Measurements from ENCODE around the gene CLDN2.

CLDN2 gene

DNA sequence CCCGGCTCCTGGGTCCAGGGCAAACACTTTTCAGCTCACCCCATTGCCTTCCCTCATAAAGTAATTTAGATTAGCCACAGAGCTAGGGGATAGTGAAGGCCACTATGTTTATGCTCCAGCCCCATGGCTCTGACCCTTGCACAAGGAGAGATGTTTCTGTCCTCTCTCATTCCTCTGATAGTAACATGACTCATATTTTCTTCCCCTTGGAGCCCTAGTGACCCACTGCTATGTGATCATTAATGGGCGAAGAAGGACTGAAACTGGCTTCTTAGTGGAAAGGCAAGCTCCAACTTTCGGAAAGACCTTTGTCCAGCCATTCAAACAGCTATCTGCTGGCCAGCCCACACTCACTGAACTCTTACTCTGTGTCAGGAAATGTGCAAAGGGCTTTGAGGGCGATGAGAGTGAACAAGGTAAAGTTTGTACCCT is 12.3 kb downstream of the CLDN2 start:
- TF ChIP-seq, protein P1, sequence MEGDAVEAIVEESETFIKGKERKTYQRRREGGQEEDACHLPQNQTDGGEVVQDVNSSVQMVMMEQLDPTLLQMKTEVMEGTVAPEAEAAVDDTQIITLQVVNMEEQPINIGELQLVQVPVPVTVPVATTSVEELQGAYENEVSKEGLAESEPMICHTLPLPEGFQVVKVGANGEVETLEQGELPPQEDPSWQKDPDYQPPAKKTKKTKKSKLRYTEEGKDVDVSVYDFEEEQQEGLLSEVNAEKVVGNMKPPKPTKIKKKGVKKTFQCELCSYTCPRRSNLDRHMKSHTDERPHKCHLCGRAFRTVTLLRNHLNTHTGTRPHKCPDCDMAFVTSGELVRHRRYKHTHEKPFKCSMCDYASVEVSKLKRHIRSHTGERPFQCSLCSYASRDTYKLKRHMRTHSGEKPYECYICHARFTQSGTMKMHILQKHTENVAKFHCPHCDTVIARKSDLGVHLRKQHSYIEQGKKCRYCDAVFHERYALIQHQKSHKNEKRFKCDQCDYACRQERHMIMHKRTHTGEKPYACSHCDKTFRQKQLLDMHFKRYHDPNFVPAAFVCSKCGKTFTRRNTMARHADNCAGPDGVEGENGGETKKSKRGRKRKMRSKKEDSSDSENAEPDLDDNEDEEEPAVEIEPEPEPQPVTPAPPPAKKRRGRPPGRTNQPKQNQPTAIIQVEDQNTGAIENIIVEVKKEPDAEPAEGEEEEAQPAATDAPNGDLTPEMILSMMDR (IDR thresholded peaks at IDR 0.05; ENCODE audit: low read length, missing control alignments) = no peak
- peak; percentile 42 for DNase-seq (ENCODE audit: low read depth)
- no peak overlapping the region for H3K4me3 ChIP-seq (replicated peaks; ENCODE audit: low read depth, low read length)

DNA sequence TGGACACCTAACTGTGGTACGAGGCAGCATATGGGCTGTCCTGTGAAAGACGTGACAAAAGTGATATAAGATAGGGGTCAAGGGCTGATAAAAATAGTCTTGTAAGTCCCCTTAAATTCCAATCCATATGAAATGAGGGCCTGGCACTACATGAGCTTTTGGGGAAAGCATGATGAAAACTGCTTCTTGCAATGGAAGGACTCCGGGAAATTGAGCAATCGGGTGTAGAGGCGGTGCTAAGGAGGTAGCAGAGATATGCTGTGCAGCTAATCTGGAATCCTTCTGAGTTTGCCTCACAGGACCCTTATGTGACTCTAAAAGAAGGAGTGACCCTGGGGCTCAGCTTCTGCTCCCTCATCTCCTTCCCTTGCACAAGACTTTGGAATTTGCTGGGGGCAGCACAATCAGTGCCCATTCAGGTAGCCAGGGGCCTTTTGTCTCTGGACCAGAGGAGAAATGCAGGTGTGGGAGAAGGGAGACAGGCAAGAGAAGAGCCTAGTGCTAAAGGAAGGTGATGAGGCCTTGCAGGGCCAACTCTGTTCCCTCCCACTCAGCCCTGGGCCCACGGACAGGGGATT is 12.8 kb downstream of the CLDN2 start:
- no peak overlapping the region for H3K4me3 ChIP-seq (replicated peaks; ENCODE audit: low read depth, low read length)

DNA sequence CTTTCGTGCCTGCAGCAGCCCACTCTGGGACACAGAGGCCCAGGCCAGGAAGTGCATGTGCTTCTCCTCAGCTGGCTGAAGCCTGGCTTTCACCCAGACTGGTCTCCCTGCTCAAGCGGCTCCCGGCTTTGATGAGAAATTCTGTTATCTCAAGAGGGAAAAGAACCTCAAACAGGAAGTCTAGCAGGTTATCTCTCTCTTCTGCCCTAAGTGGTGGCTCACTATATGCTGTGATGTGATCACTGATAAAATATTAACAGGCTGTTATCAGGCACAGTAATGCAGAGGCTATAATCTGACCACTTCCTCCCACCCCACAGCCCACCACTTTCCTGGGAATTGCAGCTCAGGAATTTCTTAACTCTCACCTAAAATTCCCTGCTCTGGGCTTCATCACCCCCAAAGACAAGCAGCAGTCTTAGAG is 13.3 kb downstream of the CLDN2 start:
- peak; percentile 41 for DNase-seq (ENCODE audit: low read depth)
- H3K4me3 ChIP-seq (replicated peaks; ENCODE audit: low read depth, low read length) = no peak overlapping the region
- TF ChIP-seq, protein P1 (IDR thresholded peaks at IDR 0.05; ENCODE audit: low read length, missing control alignments) = no peak

More for the DNA sequence above, 12.8 kb downstream of the CLDN2 start:
- TF ChIP-seq, protein P1 (IDR thresholded peaks at IDR 0.05; ENCODE audit: low read length, missing control alignments) = no peak
- DNase-seq (ENCODE audit: low read depth) = peak; percentile 75

DNA sequence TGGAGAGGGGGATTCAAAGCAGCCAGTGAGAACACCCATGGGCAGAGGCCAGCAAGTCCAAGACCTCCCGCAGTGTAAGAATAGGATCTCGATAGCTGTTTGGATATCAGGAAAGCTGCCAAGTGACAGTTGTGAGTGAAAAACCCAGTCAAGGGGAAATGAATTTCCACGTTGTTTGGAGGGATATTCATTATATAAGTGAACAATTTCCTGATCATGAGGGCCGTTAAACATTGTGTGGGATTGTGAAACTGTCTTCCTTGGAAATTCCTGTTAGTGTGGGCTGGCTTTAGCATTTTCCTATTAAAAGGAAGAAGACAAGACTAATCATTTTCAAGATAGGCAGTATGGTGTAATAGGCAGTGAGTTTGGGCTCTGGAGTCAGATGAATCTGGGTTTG is 15.0 kb downstream of the CLDN2 start:
- H3K4me3 ChIP-seq (replicated peaks; ENCODE audit: low read depth, low read length) = no peak overlapping the region
- DNase-seq (ENCODE audit: low read depth) = peak; percentile 65
- TF ChIP-seq, protein P1 (IDR thresholded peaks at IDR 0.05; ENCODE audit: low read length, missing control alignments) = no peak

DNA sequence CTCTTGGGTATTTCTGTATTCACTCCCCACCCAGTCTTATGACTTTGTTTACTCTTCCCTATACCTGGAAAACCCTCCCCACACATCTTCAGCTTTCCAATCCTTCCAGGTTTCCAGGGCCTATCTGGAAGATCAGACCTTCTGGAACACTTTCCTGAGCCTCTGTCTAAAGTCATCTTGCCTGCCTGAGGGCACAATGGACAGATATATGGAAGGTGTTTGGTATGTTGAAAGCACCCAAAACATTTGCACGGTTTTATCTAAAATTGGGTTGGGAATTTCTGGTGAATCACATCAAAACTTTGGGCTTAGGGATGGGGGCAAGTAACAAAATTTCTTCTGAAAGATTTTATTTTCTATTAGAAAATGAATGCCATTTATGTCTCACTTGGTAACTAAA is 16.0 kb downstream of the CLDN2 start:
- DNase-seq (ENCODE audit: low read depth) = no peak
- H3K4me3 ChIP-seq (replicated peaks; ENCODE audit: low read depth, low read length) = no peak overlapping the region
- TF ChIP-seq, protein P1 (IDR thresholded peaks at IDR 0.05; ENCODE audit: low read length, missing control alignments) = no peak

DNA sequence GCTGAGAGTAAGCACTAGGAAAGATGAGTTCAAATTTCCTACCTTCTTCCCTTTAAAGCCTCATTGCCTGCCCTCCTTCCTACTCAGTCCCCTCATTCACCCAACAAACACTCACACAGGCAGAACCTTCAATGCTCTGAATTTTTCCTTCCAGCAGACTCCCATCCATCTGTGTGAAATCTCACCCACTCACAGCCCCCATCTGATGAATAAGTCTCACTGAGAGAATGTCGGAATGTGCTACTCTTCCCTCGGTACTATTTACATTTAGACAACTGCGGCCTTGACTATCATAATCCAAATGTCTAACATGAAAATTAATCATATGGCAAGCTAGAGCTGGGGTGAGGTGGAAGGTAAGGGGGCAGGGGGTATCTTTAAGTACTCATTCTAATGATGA is 19.4 kb downstream of the CLDN2 start:
- TF ChIP-seq, protein P1 (IDR thresholded peaks at IDR 0.05; ENCODE audit: low read length, missing control alignments) = no peak
- no peak for DNase-seq (ENCODE audit: low read depth)
- no peak overlapping the region for H3K4me3 ChIP-seq (replicated peaks; ENCODE audit: low read depth, low read length)

DNA sequence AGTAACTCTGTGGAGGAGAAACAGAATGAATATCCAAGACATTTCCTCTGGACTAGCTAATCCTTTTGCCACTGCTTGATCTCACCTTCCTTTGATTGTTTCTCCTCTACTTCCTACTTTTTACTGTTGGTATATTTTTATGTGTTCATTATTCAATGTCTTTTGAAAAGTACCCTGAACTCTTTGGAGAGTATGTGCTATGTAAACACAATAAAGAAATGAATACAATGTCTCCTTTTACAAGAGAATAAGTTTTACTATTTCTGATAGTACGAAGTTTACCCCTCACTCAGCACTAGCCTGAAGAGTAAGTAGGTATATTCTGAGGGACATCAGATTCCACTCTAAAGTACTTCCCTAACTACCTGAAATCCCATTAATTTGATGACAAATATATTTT is 19.9 kb downstream of the CLDN2 start:
- H3K4me3 ChIP-seq (replicated peaks; ENCODE audit: low read depth, low read length) = no peak overlapping the region
- TF ChIP-seq, protein P1 (IDR thresholded peaks at IDR 0.05; ENCODE audit: low read length, missing control alignments) = no peak
- DNase-seq (ENCODE audit: low read depth) = no peak

Data from fibroblast of pulmonary artery (primary cell).